ENCODE measurements around the gene PDE10A. TPM values are rescaled to one million over a fixed set of nuclear protein-coding genes. Genes with fewer than 3 reads are reported as not detected.

PDE10A gene
- total RNA-seq, 4 donors from 2014 or later = 2.9 to 8.8 (median 3.9) TPM

DNA sequence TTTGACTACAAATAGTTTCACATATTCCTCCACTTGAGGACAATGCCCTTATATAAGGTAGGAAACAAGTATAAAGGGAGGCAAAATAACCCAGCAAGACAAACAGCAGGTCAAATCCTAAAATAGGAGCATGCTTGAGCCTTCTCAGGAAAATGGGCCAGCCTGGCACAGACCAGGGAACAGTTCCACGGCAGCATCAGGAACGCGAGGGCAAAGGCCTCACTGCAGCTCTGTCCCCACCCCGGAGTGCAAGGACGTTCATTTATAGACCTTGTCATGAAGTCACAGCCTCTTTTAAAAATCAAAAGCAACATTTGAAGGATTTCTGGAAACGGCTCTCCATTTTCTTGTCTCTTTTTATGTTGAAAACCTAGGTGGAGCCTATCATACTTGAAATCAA lies 17.1 kb downstream of the PDE10A start:
- H3K27ac ChIP-seq (replicated peaks in 1 of 4) = no peak overlapping the region
- H3K27me3 ChIP-seq = peaks cover 0 to 3% (median 0%) of the 10 kb centered on the region in 4 donors
- H3K4me3 ChIP-seq = no peak overlapping the region
- intact Hi-C loops (cut with DNase I) = no loop called here
- 83% methylated on average over 6 of the region's 6 CpGs for WGBS
- H3K4me1 ChIP-seq = peaks cover 0 to 14% (median 5%) of the 10 kb centered on the region in 4 donors
- peak; percentile 68 for DNase-seq (ENCODE audit: extremely low spot score)
- H3K36me3 ChIP-seq = no peaks in the 10 kb centered on the region
- TF ChIP-seq POLR2A (IDR thresholded peaks at IDR 0.05; ENCODE audit: low read depth) = no peak
- TF ChIP-seq POLR2AphosphoS5 (IDR thresholded peaks at IDR 0.05) = no peak
- TF ChIP-seq, protein P1, sequence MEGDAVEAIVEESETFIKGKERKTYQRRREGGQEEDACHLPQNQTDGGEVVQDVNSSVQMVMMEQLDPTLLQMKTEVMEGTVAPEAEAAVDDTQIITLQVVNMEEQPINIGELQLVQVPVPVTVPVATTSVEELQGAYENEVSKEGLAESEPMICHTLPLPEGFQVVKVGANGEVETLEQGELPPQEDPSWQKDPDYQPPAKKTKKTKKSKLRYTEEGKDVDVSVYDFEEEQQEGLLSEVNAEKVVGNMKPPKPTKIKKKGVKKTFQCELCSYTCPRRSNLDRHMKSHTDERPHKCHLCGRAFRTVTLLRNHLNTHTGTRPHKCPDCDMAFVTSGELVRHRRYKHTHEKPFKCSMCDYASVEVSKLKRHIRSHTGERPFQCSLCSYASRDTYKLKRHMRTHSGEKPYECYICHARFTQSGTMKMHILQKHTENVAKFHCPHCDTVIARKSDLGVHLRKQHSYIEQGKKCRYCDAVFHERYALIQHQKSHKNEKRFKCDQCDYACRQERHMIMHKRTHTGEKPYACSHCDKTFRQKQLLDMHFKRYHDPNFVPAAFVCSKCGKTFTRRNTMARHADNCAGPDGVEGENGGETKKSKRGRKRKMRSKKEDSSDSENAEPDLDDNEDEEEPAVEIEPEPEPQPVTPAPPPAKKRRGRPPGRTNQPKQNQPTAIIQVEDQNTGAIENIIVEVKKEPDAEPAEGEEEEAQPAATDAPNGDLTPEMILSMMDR (IDR thresholded peaks at IDR 0.05) = no peak
- no peak for TF ChIP-seq EP300 (IDR thresholded peaks at IDR 0.05)
- H3K9me3 ChIP-seq = no peaks in the 10 kb centered on the region

DNA sequence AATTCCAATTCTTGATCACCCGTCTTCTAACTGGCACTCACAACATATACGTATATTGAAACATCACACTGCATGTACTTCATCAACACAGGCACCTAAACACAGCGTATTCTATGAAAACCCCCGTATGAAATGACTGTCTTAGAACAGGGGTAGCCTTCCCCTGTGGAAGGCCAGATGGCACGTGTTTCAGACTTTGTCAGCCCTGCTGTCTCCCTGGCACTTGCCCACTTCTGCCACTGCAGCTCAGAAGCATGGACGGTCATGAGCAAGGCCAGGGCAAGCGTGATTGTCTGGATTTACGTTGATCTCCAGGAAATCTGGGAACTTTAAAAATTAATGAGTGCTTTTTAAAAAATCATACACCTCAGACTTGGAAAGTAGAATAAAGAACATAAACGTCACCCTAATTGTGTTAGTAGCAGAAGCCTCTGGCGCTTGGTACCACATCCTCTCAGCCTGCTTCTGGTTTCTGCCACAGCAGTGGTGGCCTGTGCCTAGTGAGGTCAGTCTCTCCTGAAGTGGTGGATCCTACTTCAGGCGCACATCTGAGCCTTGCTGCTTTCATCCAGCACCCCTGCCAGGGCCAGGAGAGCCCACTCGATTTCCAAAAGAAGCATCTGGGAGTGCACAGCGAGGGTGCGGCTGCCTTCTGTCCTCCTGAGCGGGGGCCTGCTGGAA lies 18.3 kb downstream of the PDE10A start:
- WGBS = 91% methylated on average over 15 of the region's 15 CpGs
- no peak for TF ChIP-seq POLR2AphosphoS5 (IDR thresholded peaks at IDR 0.05)
- no peak for TF ChIP-seq POLR2A (IDR thresholded peaks at IDR 0.05; ENCODE audit: low read depth)
- no peak for TF ChIP-seq EP300 (IDR thresholded peaks at IDR 0.05)
- TF ChIP-seq, protein P1 (IDR thresholded peaks at IDR 0.05) = no peak
- intact Hi-C loops (cut with DNase I) = no loop called here

DNA sequence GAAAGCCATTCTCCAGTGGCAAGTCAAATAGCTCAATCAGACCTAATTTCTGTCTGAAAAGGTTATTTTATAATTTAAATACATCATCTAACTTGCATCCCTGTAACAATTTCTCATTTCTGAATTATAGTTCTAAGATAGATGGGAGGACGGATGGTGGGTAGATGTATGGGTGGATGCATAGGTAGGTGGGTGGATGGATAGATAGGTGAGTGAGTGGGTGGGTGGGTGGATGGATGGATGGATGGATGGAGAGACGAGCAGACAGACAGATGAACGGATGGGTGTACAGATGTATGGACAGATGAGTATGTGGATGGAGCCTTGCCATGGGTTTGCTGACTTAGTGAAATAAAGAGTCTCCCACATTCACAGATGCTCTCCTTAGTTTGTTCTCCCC lies 20.0 kb downstream of the PDE10A start:
- intact Hi-C loops (cut with DNase I) = no loop called here
- 75% methylated on average over 3 of the region's 3 CpGs for WGBS

More for the DNA sequence above, 18.3 kb downstream of the PDE10A start:
- Histone ChIP-seq H3K9me3 (no peaks in the 10 kb centered on the region), H3K4me1 (peaks cover 0 to 13% (median 5%) of the 10 kb centered on the region in 4 donors), H3K4me3 (no peak overlapping the region), H3K27me3 (peaks cover 0 to 3% (median 0%) of the 10 kb centered on the region in 4 donors), H3K36me3 (no peaks in the 10 kb centered on the region), H3K27ac (replicated peaks in 1 of 4) (no peak overlapping the region)
- peak; percentile 89 for DNase-seq (ENCODE audit: extremely low spot score)

DNA sequence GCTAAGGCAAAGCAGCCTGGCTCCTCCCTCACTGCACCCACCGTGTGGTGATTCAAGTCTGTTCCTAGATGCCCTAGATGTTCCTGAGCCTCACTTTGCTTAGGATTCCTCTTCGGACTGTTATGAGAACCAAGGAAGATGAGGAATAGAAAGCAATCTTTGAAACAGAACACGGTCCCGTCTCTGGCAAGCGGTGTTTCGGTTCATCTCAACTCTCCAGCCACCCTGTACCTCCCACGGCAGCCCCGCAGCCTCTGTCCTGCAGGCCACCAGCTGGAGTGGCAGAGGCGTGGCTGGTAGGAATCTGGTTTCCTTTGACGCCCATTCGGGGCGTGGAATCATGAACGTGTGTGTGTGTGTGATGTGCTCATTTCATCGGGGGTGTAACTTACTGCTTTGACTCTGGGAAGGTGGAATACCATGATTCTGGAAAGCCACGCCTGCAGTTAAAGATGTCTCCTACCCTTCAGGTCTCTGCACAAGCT lies 21.3 kb downstream of the PDE10A start:
- Histone ChIP-seq H3K4me1 (peaks cover 6 to 17% (median 11%) of the 10 kb centered on the region in 4 donors), H3K27me3 (peaks cover 0 to 3% (median 0%) of the 10 kb centered on the region in 4 donors), H3K9me3 (no peaks in the 10 kb centered on the region), H3K36me3 (no peaks in the 10 kb centered on the region), H3K27ac (replicated peaks in 1 of 4) (no peak overlapping the region), H3K4me3 (no peak overlapping the region)
- TF ChIP-seq POLR2AphosphoS5 (IDR thresholded peaks at IDR 0.05) (no peak), POLR2A (IDR thresholded peaks at IDR 0.05; ENCODE audit: low read depth) (no peak), EP300 (IDR thresholded peaks at IDR 0.05) (no peak)
- TF ChIP-seq, protein P1 (IDR thresholded peaks at IDR 0.05) = no peak
- intact Hi-C loops (cut with DNase I) = no loop called here
- WGBS = 91% methylated on average over 15 of the region's 15 CpGs
- no peak for DNase-seq (ENCODE audit: extremely low spot score)

More for the DNA sequence above, 20.0 kb downstream of the PDE10A start:
- H3K36me3 ChIP-seq = no peaks in the 10 kb centered on the region
- peaks cover under 1 to 6% (median 2%) of the 10 kb centered on the region in 4 donors for H3K4me1 ChIP-seq
- no peak for TF ChIP-seq POLR2A (IDR thresholded peaks at IDR 0.05; ENCODE audit: low read depth)
- no peak for TF ChIP-seq EP300 (IDR thresholded peaks at IDR 0.05)
- TF ChIP-seq, protein P1 (IDR thresholded peaks at IDR 0.05) = no peak
- TF ChIP-seq POLR2AphosphoS5 (IDR thresholded peaks at IDR 0.05) = no peak
- no peak for DNase-seq (ENCODE audit: extremely low spot score)
- peaks cover 0 to 3% (median 0%) of the 10 kb centered on the region in 4 donors for H3K27me3 ChIP-seq
- H3K4me3 ChIP-seq = no peak overlapping the region
- H3K27ac ChIP-seq (replicated peaks in 1 of 4) = no peak overlapping the region
- no peaks in the 10 kb centered on the region for H3K9me3 ChIP-seq

All from esophagus muscularis mucosa (tissue), 4 donors.